GM21619 (cell line): ENCODE data around the gene ZNRF3.
"Not testable (repeated sequence)": the region's sequence is repeated elsewhere in the genome, so short reads cannot be mapped to it uniquely, and the experiment has no call there.

Experiments
- ATAC-seq: cut with Tn5 transposase; IDR thresholded peaks from one replicate; pipeline ENCODE4 v1.9.1; 2021; ENCODE audit not compliant: unreplicated experiment

The ZNRF3 gene

GRCh38 chr22:28883917-28884746 lies 760 bp downstream of the ZNRF3 start:
- no peak for ATAC-seq

DNA sequence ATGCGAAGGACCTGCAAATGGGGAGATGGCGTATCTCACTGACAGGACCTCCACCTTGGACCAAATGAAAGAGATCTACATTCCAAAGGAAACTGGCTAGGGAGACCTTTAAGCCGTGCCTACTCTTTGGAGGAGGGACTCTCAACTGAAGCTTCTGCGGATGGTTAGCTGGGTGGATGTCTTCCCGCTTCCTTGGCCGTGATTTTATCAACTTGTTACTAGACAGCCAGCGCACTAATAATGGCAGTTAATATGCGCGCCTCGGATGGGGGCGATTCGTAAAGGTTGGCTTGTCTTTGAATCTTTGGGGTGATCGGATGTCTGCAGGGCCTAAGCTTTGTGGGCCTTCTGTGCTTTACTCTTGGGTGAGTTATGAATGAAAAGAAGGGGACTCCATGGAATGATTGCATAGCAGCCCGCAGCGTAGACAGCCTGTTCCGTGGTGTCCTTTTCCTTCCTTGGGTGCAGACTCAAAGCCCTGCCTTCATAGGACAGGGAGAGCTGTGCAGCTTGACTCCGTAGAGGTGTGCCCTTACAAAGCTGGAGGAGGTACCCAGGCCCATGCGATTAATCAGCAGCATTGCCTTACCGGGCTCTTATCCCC lies 1.5 kb downstream of the ZNRF3 start:
- ATAC-seq, result no peak

GRCh38 chr22:28885939-28886338 lies 2.6 kb downstream of the ZNRF3 start:
- ATAC-seq, result no peak

DNA sequence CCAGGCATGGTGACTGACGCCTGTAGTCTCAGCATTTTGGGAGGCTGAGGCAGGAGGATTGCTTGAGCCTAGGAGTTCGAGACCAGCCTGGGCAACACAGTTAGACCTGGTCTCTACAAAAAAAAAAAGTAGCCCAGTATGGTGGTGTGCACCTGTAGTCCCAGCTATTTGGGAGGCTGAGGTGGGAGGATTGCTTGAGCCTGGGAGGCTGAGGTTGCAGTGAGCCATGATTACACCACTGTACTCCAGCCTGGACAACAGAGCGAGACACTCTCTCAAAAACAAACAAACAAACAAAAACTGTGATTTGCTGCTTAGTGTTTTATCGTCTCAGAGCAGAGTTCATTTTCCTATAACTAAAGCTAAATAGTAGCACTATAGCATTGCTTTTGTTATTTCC lies 3.3 kb downstream of the ZNRF3 start:
- ATAC-seq, result not testable (repeated sequence)

DNA sequence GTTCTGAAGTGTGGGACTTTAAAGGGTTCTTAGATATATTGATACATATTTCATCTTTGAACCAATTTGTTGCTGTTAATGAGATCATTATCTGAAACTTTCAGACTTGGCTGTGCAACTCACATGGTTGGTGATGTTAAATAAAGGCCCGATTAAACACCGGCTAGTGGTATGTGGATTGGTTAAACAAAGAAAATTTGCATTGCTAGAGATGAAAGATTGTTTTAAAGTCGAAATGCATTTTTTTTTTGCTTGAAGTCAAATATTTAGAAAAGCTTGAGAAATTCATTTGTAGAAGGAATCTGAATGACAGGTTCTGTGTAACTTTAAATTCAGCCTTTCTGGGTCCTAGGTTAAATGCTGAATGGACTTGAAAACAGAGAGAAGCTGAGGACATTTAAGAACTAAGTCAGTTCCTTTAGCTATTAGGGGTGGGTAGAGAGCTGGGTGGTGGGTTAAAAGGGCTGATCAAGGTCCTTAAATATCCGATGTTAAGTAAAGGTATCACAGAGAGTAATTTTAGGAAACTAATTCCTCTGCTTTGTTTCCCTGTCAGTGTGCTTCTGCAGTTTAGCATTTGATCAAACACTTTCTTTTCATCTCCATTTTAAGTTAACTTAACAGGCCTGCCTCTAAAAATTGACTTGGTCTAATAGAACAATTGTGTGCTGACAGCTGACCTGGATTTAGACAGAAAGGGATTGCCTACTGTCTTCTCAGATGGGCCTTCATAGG lies 4.5 kb downstream of the ZNRF3 start:
- ATAC-seq, result no peak

DNA sequence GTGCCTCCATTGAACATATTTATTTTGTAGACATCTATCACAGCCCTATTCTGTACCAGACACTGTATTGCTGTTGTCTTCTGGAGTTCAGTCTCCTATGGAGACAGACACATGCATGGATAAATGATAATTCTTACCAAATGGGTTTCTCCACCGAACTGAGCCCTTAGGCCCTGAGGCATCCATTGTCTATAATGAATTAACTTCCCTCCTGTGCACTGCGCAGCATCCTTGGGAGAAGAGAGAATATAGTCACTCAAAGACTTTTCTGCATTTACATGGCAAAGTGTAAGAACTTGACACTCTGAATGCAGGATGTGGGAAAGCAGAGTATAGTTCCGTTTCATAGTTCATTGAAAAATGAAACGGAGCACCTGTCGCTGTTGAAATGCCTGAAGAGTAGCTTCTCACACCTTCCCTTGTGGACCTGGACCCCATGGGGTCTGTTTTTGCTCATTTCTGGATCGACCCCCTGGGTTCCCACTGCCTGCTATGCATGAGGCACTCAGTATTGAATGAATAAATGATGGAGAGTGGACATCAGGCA lies 6.2 kb downstream of the ZNRF3 start:
- ATAC-seq, result no peak

DNA sequence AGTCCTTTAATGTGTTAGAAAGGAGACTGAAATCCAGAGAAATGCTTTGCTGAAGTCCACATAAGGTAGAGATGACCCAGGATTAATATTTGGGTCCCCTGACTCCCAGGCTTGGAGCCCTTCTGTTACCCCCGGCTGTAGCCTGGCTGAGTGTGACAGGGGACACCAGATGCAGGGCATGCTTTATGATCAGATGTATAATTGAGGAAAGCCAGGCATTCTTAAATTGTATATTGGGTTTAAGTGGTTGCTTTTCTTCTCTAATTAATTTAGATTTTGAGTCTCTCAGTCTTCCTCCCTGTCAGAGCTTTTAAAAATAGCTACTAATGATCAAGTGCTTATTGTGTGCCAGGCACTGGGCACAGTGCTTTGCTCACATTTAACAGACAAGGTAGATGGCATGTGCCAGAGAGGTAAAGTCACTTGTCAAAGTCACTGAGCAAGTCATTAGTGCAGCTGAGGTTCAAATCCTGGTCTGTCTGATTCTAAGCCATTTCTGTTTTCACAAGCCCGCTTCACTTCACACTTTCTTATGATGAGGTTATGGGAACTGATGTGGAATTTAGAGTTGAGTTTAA lies 7.9 kb downstream of the ZNRF3 start:
- ATAC-seq, result no peak

GRCh38 chr22:28892175-28892731 lies 8.9 kb downstream of the ZNRF3 start:
- no peak for ATAC-seq

DNA sequence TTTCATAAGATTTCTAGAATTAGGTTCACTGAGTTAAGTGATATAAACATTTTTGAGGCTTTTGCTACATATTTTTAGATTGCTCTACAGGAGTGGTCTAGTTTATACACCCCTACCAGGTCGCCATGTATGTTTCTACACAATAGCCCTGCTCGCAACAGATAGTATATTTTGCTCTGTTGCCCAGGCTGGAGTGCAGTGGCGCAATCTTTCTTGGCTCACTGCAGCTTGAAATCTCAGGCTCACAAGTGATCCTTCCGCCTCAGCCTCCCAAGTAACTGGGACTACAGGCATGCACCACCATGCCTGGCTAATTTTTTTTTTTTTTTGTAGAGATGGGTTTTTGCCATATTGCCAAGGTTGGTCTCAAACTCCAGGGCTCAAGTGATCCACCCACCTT lies 10.4 kb downstream of the ZNRF3 start:
- ATAC-seq, result no peak

GRCh38 chr22:28894334-28894733 lies 11.0 kb downstream of the ZNRF3 start:
- no peak for ATAC-seq

DNA sequence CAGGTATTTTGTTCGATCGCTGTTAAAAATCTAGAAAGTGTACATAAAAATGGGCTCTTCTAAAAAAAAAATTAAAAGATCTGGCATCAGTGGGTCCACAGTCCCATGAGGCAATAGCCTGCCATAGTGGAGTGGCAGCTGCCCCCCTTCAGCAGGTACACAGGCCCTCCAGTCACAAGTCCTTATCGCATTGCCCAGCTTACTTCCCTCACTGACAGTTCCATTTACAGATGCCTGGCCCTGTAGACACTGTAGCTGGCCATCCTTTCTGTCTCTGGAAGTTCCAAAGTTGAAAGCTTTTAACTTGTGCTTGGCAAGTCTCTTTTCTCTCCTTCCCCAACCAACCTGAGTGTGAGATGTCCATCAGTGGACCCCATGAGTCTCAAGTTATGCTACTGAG lies 11.4 kb downstream of the ZNRF3 start:
- no peak for ATAC-seq

DNA sequence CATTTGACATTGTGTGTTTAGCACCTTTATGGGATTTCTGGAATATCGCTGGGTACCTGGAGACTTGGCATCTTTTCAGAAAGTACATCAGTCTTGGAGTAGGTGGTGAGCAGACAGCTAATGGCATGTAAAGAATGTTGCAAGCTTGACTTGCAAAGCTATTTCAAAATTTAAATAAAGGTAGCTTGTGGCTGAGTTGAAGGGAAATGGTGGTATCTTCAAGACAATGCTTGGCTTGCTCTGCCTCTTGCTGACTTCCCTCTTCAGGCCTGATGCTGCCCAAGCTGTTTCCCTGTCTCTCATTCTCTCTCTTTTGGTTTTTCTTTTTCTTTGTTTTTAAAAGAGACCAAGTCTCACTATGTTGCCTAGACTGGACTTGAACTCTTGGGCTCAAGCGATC lies 13.2 kb downstream of the ZNRF3 start:
- no peak for ATAC-seq

- ATAC-seq, result no peak
Observed at GRCh38 chr22:28898233-28898629, 14.9 kb downstream of the ZNRF3 start.

GRCh38 chr22:28899199-28899853 lies 16.0 kb downstream of the ZNRF3 start:
- ATAC-seq, result no peak

GRCh38 chr22:28900379-28900925 lies 17.1 kb downstream of the ZNRF3 start:
- ATAC-seq, result no peak

- no peak for ATAC-seq
Observed at GRCh38 chr22:28902490-28902889, 19.1 kb downstream of the ZNRF3 start.

- ATAC-seq, result no peak
Observed at GRCh38 chr22:28903080-28903479, 19.7 kb downstream of the ZNRF3 start.

- ATAC-seq, result no peak
Observed at GRCh38 chr22:28903729-28904128, 20.4 kb downstream of the ZNRF3 start.

GRCh38 chr22:28904211-28904896 lies 21.0 kb downstream of the ZNRF3 start:
- no peak for ATAC-seq
